ENCODE measurements around the gene GPATCH1. TPM values are rescaled to one million over a fixed set of nuclear protein-coding genes. Genes with fewer than 3 reads are reported as not detected.
A peak's percentile ranks its signal among the peaks of the same experiment; 100 is the strongest.

Gene GPATCH1
- total RNA-seq, 1 donor from 2014 or later, result 9.6 TPM

GRCh38 chr19:33060586-33060985, 20.4 kb upstream of the GPATCH1 start:
- Histone ChIP-seq H3K36me3 (no peaks in the 10 kb centered on the region), H3K27me3 (no peaks in the 10 kb centered on the region), H3K27ac (no peak overlapping the region), H3K4me3 (no peak overlapping the region), H3K9me3 (no peaks in the 10 kb centered on the region), H3K4me1 (peaks cover 16% of the 10 kb centered on the region)
- no peak for DNase-seq (ENCODE audit: extremely low spot score in 2 of 2)
- no peak for TF ChIP-seq POLR2AphosphoS5 (IDR thresholded peaks at IDR 0.05; ENCODE audit: insufficient read depth in 1 of 2, low read depth in 1 of 2)
- TF ChIP-seq CTCF (IDR thresholded peaks at IDR 0.05), result no peak
- TF ChIP-seq POLR2A (IDR thresholded peaks at IDR 0.05), result no peak
- intact Hi-C loops (cut with DNase I), result no loop called here

GRCh38 chr19:33062902-33063301, 18.1 kb upstream of the GPATCH1 start:
- H3K27me3 ChIP-seq, result no peaks in the 10 kb centered on the region
- intact Hi-C loops (cut with DNase I), result no loop called here
- no peaks in the 10 kb centered on the region for H3K9me3 ChIP-seq
- H3K4me3 ChIP-seq, result no peak overlapping the region
- no peak for DNase-seq (ENCODE audit: extremely low spot score in 2 of 2)
- H3K36me3 ChIP-seq, result no peaks in the 10 kb centered on the region
- no peak for TF ChIP-seq POLR2A (IDR thresholded peaks at IDR 0.05)
- no peak for TF ChIP-seq POLR2AphosphoS5 (IDR thresholded peaks at IDR 0.05; ENCODE audit: insufficient read depth in 1 of 2, low read depth in 1 of 2)
- no peak for TF ChIP-seq CTCF (IDR thresholded peaks at IDR 0.05)
- peaks cover 16% of the 10 kb centered on the region for H3K4me1 ChIP-seq
- no peak overlapping the region for H3K27ac ChIP-seq

- peak overlapping the region; percentile 46 to 77 for H3K4me3 ChIP-seq
- H3K27me3 ChIP-seq, result no peaks in the 10 kb centered on the region
- TF ChIP-seq POLR2AphosphoS5 (IDR thresholded peaks at IDR 0.05; ENCODE audit: insufficient read depth in 1 of 2, low read depth in 1 of 2) (no peak), POLR2A (IDR thresholded peaks at IDR 0.05) (no peak), CTCF (IDR thresholded peaks at IDR 0.05) (no peak)
- H3K36me3 ChIP-seq, result no peaks in the 10 kb centered on the region
- H3K27ac ChIP-seq, result no peak overlapping the region
- DNase-seq (ENCODE audit: extremely low spot score in 2 of 2), result no peak
- peaks cover 16% of the 10 kb centered on the region for H3K4me1 ChIP-seq
- no peaks in the 10 kb centered on the region for H3K9me3 ChIP-seq
- intact Hi-C loops (cut with DNase I), result no loop called here
Observed at GRCh38 chr19:33063356-33063752, 17.6 kb upstream of the GPATCH1 start.

GRCh38 chr19:33063753-33064457, 17.1 kb upstream of the GPATCH1 start:
- peaks cover 16% of the 10 kb centered on the region for H3K4me1 ChIP-seq
- no peaks in the 10 kb centered on the region for H3K27me3 ChIP-seq
- TF ChIP-seq POLR2AphosphoS5 (IDR thresholded peaks at IDR 0.05; ENCODE audit: insufficient read depth in 1 of 2, low read depth in 1 of 2) (no peak), CTCF (IDR thresholded peaks at IDR 0.05) (no peak), POLR2A (IDR thresholded peaks at IDR 0.05) (no peak)
- peak overlapping the region; percentile 46 to 77 for H3K4me3 ChIP-seq
- intact Hi-C loops (cut with DNase I), result no loop called here
- H3K27ac ChIP-seq, result no peak overlapping the region
- H3K36me3 ChIP-seq, result no peaks in the 10 kb centered on the region
- no peak for DNase-seq (ENCODE audit: extremely low spot score in 2 of 2)
- H3K9me3 ChIP-seq, result no peaks in the 10 kb centered on the region

- no peak for DNase-seq (ENCODE audit: extremely low spot score in 2 of 2)
- Histone ChIP-seq H3K36me3 (no peaks in the 10 kb centered on the region), H3K9me3 (no peaks in the 10 kb centered on the region), H3K4me3 (peak overlapping the region; percentile 46 to 77), H3K27ac (no peak overlapping the region), H3K4me1 (peaks cover 16% of the 10 kb centered on the region), H3K27me3 (no peaks in the 10 kb centered on the region)
- intact Hi-C loops (cut with DNase I), result no loop called here
- no peak for TF ChIP-seq CTCF (IDR thresholded peaks at IDR 0.05)
Observed at GRCh38 chr19:33064458-33064791, 16.6 kb upstream of the GPATCH1 start.
